CD4-positive, alpha-beta memory T cell (primary cell): ENCODE measurements around the gene PERM1. TPM values are rescaled to one million over a fixed set of nuclear protein-coding genes. Genes with fewer than 3 reads are reported as not detected.
A peak's percentile ranks its signal among the peaks of the same experiment; 100 is the strongest.
"Not testable (repeated sequence)": the region's sequence is repeated elsewhere in the genome, so short reads cannot be mapped to it uniquely, and the experiment has no call there.

Experiments
- CTCF ChIA-PET: fragments of 350-600 bp; sonication (Branson Sonifier 250); formaldehyde crosslinking; loops from one replicate; lab custom pipeline; 2021; ENCODE audit warnings: inconsistent platforms; ENCODE audit not compliant: partially characterized antibody; lab: Charles Lee
- POLR2A ChIA-PET: fragments of 350-600 bp; sonication (Branson Sonifier 250); formaldehyde crosslinking; loops from one replicate; lab custom pipeline; 2021; ENCODE audit not compliant: partially characterized antibody; lab: Charles Lee
- DNase-seq, 5 donors: peaks; one replicate each; pipeline versions ENCODE4 v3.0.0 to v3.0.0-alpha.2; 2020 to 2022; ENCODE audit warnings: mixed read lengths in 1 of 5
- H3K27ac ChIP-seq: one replicate; pipeline ENCODE4 v1.7.0; 2013; ENCODE audit warnings: low read depth, low read length
- H3K27me3 ChIP-seq: 2 replicates; pipeline ENCODE4 v1.7.0; 2013; ENCODE audit warnings: mild to moderate bottlenecking, low read length, moderate library complexity; ENCODE audit not compliant: insufficient read depth
- H3K36me3 ChIP-seq: 2 replicates; pipeline ENCODE4 v1.7.0; 2013; ENCODE audit warnings: mild to moderate bottlenecking, low read length, moderate library complexity; ENCODE audit not compliant: insufficient read depth
- H3K4me1 ChIP-seq: 2 replicates; pipeline ENCODE4 v1.7.0; 2013; ENCODE audit warnings: mild to moderate bottlenecking, low read length, moderate library complexity; ENCODE audit not compliant: insufficient read depth
- H3K4me3 ChIP-seq, 2 donors: one replicate each; pipeline ENCODE4 v1.7.0; 2013; ENCODE audit warnings: low read length in 2 of 2, mild to moderate bottlenecking in 1 of 2
- H3K9me3 ChIP-seq, 2 donors: one replicate each; pipeline ENCODE4 v1.7.0; 2013; ENCODE audit warnings: low read length in 2 of 2, control low read depth in 1 of 2; ENCODE audit not compliant: control insufficient read depth in 1 of 2
- H3K27ac Mint-ChIP-seq, 7 donors: one replicate each; pipeline ENCODE4 v1.8.0; 2020 to 2021; ENCODE audit warnings: mixed read lengths in 7 of 7, mild to moderate bottlenecking in 6 of 7, inconsistent platforms in 3 of 7, moderate library complexity in 3 of 7
- H3K27me3 Mint-ChIP-seq, 2 donors: one replicate each; pipeline ENCODE4 v1.8.0; 2020 to 2021; ENCODE audit warnings: mixed read lengths in 2 of 2
- H3K36me3 Mint-ChIP-seq, 2 donors: one replicate each; pipeline ENCODE4 v1.8.0; 2020 to 2021; ENCODE audit warnings: mixed read lengths in 2 of 2, inconsistent platforms in 1 of 2, mild to moderate bottlenecking in 1 of 2
- H3K4me1 Mint-ChIP-seq, 4 donors: one replicate each; pipeline ENCODE4 v1.8.0; 2020 to 2021; ENCODE audit warnings: mixed read lengths in 4 of 4, mild to moderate bottlenecking in 1 of 4
- H3K4me3 Mint-ChIP-seq, 8 donors: one replicate each; pipeline ENCODE4 v1.8.0; 2020 to 2021; ENCODE audit warnings: mixed read lengths in 8 of 8, mild to moderate bottlenecking in 7 of 8, moderate library complexity in 6 of 8, inconsistent platforms in 3 of 8
- H3K9me3 Mint-ChIP-seq, 8 donors: one replicate each; pipeline ENCODE4 v1.8.0; 2020 to 2021; ENCODE audit warnings: mixed read lengths in 8 of 8, mild to moderate bottlenecking in 5 of 8, inconsistent platforms in 3 of 8, moderate library complexity in 1 of 8
- intact Hi-C: fragments of 100-400 bp; cut with micrococcal nuclease; formaldehyde crosslinking; loops from one replicate; pipeline ENCODE4 v1.15.1; 2023
- polyA plus RNA-seq, 2 donors: library from polyadenylated mRNA; unstranded; fragments of 300-500 nt; fragmentation: Illumina TruSeq; gene quantifications; one replicate each; pipeline ENCODE4 v1.2.3, GENCODE V29; 2021
- total RNA-seq, 2 experiments: library from RNA; stranded (reverse); gene quantifications; one replicate each; pipeline ENCODE4 v1.2.3, GENCODE V29; 2021

PERM1 gene
- total and polyA plus RNA-seq, 4 experiments from 2014 or later, result 0.16 TPM; not detected in 3

DNA sequence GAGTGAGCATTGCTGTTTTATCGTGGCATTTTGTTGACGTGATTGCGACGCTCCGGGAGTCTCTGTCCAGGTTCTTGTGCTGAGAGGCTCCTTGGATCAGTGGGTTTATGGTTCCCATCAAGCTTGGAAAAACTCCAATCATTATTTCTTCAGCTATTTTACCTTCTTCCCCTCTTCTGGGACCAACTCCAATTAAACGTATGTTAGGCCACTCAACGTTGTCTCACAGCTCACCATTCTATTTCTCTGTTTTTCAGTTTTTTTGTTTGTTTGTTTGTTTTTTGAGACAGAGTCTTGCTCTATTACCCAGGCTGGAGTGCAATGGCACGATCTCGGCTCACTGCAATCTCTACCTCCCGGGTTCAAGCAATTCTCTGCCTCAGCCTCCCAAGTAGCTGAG lies 10.0 kb upstream of the PERM1 start:
- CTCF ChIA-PET, result interaction anchor here (2.2 to 4.0 kb wide), 3 partner anchors 8 to 11 kb away, joined by 10 to 19 read pairs (median 17); partner anchors contain the start of gene PERM1

DNA sequence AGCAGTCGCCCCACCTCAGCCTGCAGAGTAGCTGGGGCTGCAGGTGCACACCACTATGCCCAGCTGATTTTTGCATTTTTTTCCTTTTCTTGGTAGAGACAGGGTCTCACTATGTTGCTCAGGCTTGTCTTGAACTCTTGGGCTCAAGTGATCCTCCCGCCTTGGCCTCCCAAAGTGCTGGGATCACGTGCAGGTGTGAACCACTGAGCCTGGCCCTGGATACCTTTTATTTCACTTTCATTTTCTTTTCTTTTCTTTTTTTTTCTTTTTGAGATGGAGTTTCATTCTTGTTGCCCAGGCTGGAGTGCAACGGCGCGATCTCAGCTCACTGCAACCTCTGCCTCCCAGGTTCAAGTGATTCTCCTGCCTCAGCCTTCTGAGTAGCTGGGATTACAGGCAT lies 9.4 kb upstream of the PERM1 start:
- H3K4me3 ChIP-seq, H3K27ac ChIP-seq, H3K4me3 Mint-ChIP-seq, H3K27me3 ChIP-seq, DNase-seq, H3K36me3 Mint-ChIP-seq, H3K4me1 ChIP-seq, H3K36me3 ChIP-seq, H3K9me3 ChIP-seq, intact Hi-C loops, H3K27ac Mint-ChIP-seq: not testable (repeated sequence)
- ChIA-PET POLR2A (interaction anchor here (1.1 kb wide), 1 partner anchor 15 kb away, joined by 3 read pairs; no protein-coding TSS in a partner anchor), CTCF (interaction anchor here (2.2 to 4.0 kb wide), 3 partner anchors 7 to 11 kb away, joined by 10 to 19 read pairs (median 17); partner anchors contain the start of gene PERM1)
- H3K4me1 Mint-ChIP-seq, result peaks cover 4 to 15% (median 5%) of the 10 kb centered on the region in 4 donors
- peaks cover 24 to 29% of the 10 kb centered on the region in 2 donors for H3K27me3 Mint-ChIP-seq
- peaks cover 0 to 15% (median 8%) of the 10 kb centered on the region in 8 donors for H3K9me3 Mint-ChIP-seq

More for the DNA sequence above, 10.0 kb upstream of the PERM1 start:
- Histone ChIP-seq H3K4me3 (no peak overlapping the region), H3K9me3 (no peaks in the 10 kb centered on the region), H3K27me3 (peaks cover 5% of the 10 kb centered on the region), H3K36me3 (no peaks in the 10 kb centered on the region), H3K4me1 (peaks cover 4% of the 10 kb centered on the region), H3K27ac (no peak overlapping the region)
- H3K27ac Mint-ChIP-seq, result no peak overlapping the region
- no peak overlapping the region for H3K4me3 Mint-ChIP-seq
- H3K36me3 Mint-ChIP-seq, result no peaks in the 10 kb centered on the region
- peaks cover 0 to 15% (median 8%) of the 10 kb centered on the region in 8 donors for H3K9me3 Mint-ChIP-seq
- DNase-seq, result no peak
- peaks cover 4 to 15% (median 5%) of the 10 kb centered on the region in 4 donors for H3K4me1 Mint-ChIP-seq
- POLR2A ChIA-PET, result no interaction called here
- intact Hi-C loops, result no loop called here
- peaks cover 20 to 27% of the 10 kb centered on the region in 2 donors for H3K27me3 Mint-ChIP-seq

DNA sequence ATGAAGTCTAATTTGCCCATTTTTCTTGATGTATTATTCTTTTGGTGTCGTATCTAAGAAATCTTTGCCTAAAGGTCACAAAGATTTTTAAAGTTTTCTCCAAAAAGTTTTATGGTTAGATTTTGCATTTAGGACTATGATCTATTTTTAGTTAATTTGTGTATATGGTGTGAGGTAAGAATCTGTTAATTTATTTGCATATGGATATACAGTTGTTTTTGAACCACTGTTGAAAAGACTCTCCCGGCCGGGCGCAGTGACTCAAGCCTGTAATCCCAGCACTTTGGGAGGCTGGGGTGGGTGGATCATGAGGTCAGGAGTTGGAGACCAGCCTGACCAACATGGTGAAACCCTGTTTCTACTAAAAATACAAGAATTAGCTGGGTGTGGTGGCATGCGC lies 6.2 kb upstream of the PERM1 start:
- CTCF ChIA-PET, H3K36me3 ChIP-seq, H3K9me3 ChIP-seq, H3K27ac ChIP-seq, H3K27ac Mint-ChIP-seq, DNase-seq, H3K4me3 ChIP-seq, H3K36me3 Mint-ChIP-seq, intact Hi-C loops, H3K4me1 ChIP-seq, H3K4me3 Mint-ChIP-seq, POLR2A ChIA-PET, H3K4me1 Mint-ChIP-seq, H3K27me3 ChIP-seq: not testable (repeated sequence)
- peaks cover 0 to 15% (median 8%) of the 10 kb centered on the region in 8 donors for H3K9me3 Mint-ChIP-seq
- peaks cover 24 to 33% of the 10 kb centered on the region in 2 donors for H3K27me3 Mint-ChIP-seq

DNA sequence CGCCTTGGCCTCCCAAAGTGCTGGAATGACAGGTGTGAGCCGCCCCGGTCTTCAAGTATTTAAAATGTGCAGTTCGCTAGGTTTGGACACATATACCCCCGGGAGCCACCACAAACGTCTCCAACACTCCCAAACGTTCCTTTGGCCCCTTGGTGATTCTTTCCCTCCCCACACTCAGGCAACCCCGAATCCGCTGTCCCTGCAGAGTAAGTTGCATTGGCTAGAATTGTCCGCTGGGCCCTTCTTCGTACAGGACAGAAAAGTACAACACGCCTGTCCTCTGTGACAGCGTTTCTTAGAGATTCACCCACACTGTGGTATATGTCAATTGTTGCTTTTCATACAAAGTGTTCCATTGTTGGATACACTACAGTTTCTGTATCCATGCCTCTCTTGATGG lies 3.2 kb upstream of the PERM1 start:
- CTCF ChIA-PET, result interaction anchor here (0.7 to 4.7 kb wide), 9 partner anchors 8 to 307 kb away, joined by 3 to 65 read pairs (median 5); no protein-coding TSS in a partner anchor
- H3K4me3 ChIP-seq, result no peak overlapping the region
- no peak overlapping the region for H3K27ac ChIP-seq
- POLR2A ChIA-PET, result no interaction called here
- Mint-ChIP-seq H3K9me3 (no peaks in the 10 kb centered on the region), H3K27me3 (peaks cover 19 to 29% of the 10 kb centered on the region in 2 donors), H3K4me3 (no peak overlapping the region), H3K36me3 (no peaks in the 10 kb centered on the region), H3K27ac (no peak overlapping the region), H3K4me1 (no peaks in the 10 kb centered on the region)
- no peaks in the 10 kb centered on the region for H3K4me1 ChIP-seq
- DNase-seq, result no peak
- no peaks in the 10 kb centered on the region for H3K9me3 ChIP-seq
- peaks cover 4% of the 10 kb centered on the region for H3K27me3 ChIP-seq
- H3K36me3 ChIP-seq, result no peaks in the 10 kb centered on the region
- intact Hi-C loops, result no loop called here

DNA sequence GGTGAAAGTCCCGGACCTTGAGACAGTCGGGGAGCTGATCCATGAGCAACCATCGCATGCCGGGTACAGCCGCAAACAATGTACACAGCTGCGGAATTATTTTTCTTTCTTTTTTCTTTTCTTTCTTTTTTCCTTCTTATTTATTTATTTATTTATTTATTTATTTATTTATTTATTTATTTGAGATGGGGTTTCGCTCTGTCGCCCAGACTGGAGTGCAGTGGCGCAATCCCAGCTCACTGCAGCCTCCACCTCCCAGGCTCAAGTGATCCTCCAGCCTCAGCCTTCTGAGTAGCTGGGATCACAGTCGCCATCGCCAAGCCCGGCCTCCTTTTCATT lies 2.6 kb upstream of the PERM1 start:
- Mint-ChIP-seq H3K27me3 (peaks cover 19 to 27% of the 10 kb centered on the region in 2 donors), H3K36me3 (no peaks in the 10 kb centered on the region), H3K4me3 (no peak overlapping the region), H3K9me3 (no peaks in the 10 kb centered on the region), H3K27ac (no peak overlapping the region), H3K4me1 (no peaks in the 10 kb centered on the region)
- Histone ChIP-seq H3K27me3 (peaks cover 2% of the 10 kb centered on the region), H3K4me3 (no peak overlapping the region), H3K4me1 (no peaks in the 10 kb centered on the region), H3K9me3 (no peaks in the 10 kb centered on the region), H3K27ac (no peak overlapping the region), H3K36me3 (no peaks in the 10 kb centered on the region)
- CTCF ChIA-PET, result interaction anchor here (0.7 to 4.7 kb wide), 14 partner anchors 9 to 308 kb away, joined by 3 to 65 read pairs (median 4); partner anchors contain the start of gene ISG15
- no peak for DNase-seq
- POLR2A ChIA-PET, result no interaction called here
- intact Hi-C loops, result loop anchor here (1.0 to 5.0 kb wide), 2 partner anchors 79 to 308 kb away; no protein-coding TSS in a partner anchor

DNA sequence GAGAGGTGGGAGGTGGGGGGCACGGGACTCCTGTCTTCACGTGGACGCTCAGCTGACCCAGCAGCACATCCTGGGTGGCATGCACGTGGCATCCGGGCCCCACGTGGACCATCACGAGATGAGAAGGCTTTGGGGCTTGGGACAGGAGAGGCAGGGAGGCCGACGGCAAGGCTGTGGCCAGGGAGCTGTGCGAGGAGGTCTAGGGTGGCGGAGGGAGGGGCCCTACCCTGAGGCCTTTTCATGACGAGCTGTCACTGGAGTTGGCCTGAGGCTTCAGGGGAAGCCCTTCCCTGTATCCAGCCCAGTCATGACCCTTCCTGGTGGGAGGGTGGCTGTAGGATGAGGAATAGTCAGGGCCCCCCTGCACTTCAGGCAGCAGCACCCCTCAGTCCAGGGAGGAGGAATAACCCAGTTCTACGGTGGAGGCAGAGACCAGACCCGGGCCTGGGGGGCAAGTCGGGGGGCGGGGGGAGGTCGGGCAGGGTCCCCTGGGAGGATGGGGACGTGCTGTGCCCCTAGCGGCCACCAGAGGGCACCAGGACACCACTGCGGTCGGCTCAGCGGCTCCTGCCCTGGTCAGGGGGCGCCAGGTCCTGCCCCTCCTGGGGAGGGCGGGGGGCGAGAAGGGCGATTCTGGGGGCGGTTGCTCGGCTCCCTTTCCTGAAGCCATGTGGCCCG lies 2.0 kb upstream of the PERM1 start:
- Mint-ChIP-seq H3K27me3 (peaks cover 18 to 27% of the 10 kb centered on the region in 2 donors), H3K4me3 (no peak overlapping the region), H3K4me1 (no peaks in the 10 kb centered on the region), H3K27ac (no peak overlapping the region), H3K9me3 (no peaks in the 10 kb centered on the region), H3K36me3 (no peaks in the 10 kb centered on the region)
- H3K27me3 ChIP-seq, result no peaks in the 10 kb centered on the region
- POLR2A ChIA-PET, result no interaction called here
- H3K9me3 ChIP-seq, result no peaks in the 10 kb centered on the region
- intact Hi-C loops, result loop anchor here (1.0 to 5.0 kb wide), 2 partner anchors 79 to 308 kb away; no protein-coding TSS in a partner anchor
- H3K4me1 ChIP-seq, result no peaks in the 10 kb centered on the region
- CTCF ChIA-PET, result interaction anchor here (0.7 to 4.7 kb wide), 17 partner anchors 9 to 309 kb away, joined by 3 to 65 read pairs (median 4); partner anchors contain the start of gene ISG15
- no peaks in the 10 kb centered on the region for H3K36me3 ChIP-seq
- H3K27ac ChIP-seq, result no peak overlapping the region
- H3K4me3 ChIP-seq, result no peak overlapping the region
- peak in 4 of 5 donors; percentile 40 to 63 (median 47) for DNase-seq

GRCh38 chr1:982765-983436 lies 1.0 kb upstream of the PERM1 start:
- CTCF ChIA-PET, result interaction anchor here (1.2 to 4.7 kb wide), 5 partner anchors 10 to 140 kb away, joined by 3 to 65 read pairs (median 8); no protein-coding TSS in a partner anchor
- H3K4me3 ChIP-seq, result no peak overlapping the region
- no peaks in the 10 kb centered on the region for H3K9me3 ChIP-seq
- POLR2A ChIA-PET, result interaction anchor here (1.0 kb wide), 1 partner anchor 78 kb away, joined by 4 read pairs; no protein-coding TSS in a partner anchor
- no peak overlapping the region for H3K27ac Mint-ChIP-seq
- H3K4me1 ChIP-seq, result no peaks in the 10 kb centered on the region
- no peaks in the 10 kb centered on the region for H3K9me3 Mint-ChIP-seq
- no peak for DNase-seq
- H3K36me3 Mint-ChIP-seq, result no peaks in the 10 kb centered on the region
- H3K27me3 ChIP-seq, result no peaks in the 10 kb centered on the region
- no peaks in the 10 kb centered on the region for H3K36me3 ChIP-seq
- no peak overlapping the region for H3K4me3 Mint-ChIP-seq
- H3K27ac ChIP-seq, result no peak overlapping the region
- peaks cover 15 to 26% of the 10 kb centered on the region in 2 donors for H3K27me3 Mint-ChIP-seq
- intact Hi-C loops, result loop anchor here (5.0 kb wide), 1 partner anchor 309 kb away; no protein-coding TSS in a partner anchor
- peaks cover 0 to 5% (median 0%) of the 10 kb centered on the region in 4 donors for H3K4me1 Mint-ChIP-seq
